Measurements from ENCODE around the gene RNF17.

The RNF17 gene, protein sequence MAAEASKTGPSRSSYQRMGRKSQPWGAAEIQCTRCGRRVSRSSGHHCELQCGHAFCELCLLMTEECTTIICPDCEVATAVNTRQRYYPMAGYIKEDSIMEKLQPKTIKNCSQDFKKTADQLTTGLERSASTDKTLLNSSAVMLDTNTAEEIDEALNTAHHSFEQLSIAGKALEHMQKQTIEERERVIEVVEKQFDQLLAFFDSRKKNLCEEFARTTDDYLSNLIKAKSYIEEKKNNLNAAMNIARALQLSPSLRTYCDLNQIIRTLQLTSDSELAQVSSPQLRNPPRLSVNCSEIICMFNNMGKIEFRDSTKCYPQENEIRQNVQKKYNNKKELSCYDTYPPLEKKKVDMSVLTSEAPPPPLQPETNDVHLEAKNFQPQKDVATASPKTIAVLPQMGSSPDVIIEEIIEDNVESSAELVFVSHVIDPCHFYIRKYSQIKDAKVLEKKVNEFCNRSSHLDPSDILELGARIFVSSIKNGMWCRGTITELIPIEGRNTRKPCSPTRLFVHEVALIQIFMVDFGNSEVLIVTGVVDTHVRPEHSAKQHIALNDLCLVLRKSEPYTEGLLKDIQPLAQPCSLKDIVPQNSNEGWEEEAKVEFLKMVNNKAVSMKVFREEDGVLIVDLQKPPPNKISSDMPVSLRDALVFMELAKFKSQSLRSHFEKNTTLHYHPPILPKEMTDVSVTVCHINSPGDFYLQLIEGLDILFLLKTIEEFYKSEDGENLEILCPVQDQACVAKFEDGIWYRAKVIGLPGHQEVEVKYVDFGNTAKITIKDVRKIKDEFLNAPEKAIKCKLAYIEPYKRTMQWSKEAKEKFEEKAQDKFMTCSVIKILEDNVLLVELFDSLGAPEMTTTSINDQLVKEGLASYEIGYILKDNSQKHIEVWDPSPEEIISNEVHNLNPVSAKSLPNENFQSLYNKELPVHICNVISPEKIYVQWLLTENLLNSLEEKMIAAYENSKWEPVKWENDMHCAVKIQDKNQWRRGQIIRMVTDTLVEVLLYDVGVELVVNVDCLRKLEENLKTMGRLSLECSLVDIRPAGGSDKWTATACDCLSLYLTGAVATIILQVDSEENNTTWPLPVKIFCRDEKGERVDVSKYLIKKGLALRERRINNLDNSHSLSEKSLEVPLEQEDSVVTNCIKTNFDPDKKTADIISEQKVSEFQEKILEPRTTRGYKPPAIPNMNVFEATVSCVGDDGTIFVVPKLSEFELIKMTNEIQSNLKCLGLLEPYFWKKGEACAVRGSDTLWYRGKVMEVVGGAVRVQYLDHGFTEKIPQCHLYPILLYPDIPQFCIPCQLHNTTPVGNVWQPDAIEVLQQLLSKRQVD (N-terminal part only)

DNA sequence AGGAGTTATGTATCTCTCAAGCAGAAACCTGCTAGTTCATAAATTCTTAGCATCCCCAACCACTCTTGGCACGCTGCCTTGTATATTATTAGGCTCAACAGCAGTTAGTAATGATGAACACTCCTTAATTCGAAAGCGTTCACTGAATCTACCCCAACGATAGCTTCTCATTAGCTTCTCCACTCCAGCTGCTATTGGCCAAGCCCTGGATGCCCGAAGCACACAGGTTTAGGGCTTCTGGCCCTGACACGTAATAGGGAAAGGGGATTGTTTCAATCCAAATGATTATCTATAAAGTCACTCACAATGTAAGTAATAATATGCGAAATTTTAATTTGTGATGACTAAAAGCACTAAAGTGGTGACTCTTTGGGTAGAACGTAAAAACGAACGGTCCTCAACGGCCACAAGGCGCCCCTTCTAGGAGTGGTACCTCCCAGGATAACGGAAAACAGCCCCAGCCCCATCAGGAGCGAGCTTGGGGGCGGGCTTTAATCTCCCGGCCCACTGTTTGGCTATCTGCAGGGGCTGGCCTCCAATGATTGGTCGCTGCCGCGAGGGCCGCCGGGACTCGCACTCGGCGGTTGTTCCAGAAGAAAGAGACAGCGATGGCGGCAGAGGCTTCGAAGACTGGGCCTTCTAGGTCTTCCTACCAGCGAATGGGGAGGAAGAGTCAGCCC is at the start of gene RNF17:
TSS of gene RNF17 (plus strand) at position 574 of the 680 bp plus-strand sequence. CDS start at position 609, 35 bp downstream.
- in situ Hi-C loops (cut with MboI; ENCODE audit: low sequenced_read_pairs, unreplicated experiment) = no loop called here
- TF ChIP-seq, protein P1, sequence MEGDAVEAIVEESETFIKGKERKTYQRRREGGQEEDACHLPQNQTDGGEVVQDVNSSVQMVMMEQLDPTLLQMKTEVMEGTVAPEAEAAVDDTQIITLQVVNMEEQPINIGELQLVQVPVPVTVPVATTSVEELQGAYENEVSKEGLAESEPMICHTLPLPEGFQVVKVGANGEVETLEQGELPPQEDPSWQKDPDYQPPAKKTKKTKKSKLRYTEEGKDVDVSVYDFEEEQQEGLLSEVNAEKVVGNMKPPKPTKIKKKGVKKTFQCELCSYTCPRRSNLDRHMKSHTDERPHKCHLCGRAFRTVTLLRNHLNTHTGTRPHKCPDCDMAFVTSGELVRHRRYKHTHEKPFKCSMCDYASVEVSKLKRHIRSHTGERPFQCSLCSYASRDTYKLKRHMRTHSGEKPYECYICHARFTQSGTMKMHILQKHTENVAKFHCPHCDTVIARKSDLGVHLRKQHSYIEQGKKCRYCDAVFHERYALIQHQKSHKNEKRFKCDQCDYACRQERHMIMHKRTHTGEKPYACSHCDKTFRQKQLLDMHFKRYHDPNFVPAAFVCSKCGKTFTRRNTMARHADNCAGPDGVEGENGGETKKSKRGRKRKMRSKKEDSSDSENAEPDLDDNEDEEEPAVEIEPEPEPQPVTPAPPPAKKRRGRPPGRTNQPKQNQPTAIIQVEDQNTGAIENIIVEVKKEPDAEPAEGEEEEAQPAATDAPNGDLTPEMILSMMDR (IDR thresholded peaks at IDR 0.05; ENCODE audit: borderline replicate concordance, control extremely low read depth, extremely low read depth, insufficient read depth, missing control alignments) = no peak

DNA sequence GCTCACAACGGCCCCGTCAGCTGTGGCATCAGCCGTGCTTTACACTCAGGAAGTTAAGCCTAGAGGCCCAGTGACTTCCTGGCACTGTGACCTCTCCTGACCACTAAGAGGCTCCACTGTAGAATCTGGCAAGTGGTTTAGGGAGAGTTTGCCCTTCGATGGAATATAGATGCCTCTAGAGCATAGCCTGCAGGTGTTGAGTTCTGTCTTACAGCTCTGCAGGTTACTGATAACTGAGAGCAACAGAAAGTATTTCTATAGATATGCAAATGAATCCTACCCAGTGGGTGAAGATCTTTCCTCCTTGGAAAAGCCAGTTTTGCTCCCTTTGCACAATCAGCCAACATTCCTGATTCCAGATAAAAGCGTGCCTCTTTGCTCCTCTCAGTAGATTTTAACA is 48.0 kb upstream of the RNF17 start:
- TF ChIP-seq, protein P1 (IDR thresholded peaks at IDR 0.05; ENCODE audit: borderline replicate concordance, control extremely low read depth, extremely low read depth, insufficient read depth, missing control alignments) = no peak
- in situ Hi-C loops (cut with MboI; ENCODE audit: low sequenced_read_pairs, unreplicated experiment) = no loop called here
- no peak for DNase-seq (ENCODE audit: low spot score)

More for the DNA sequence above, at the start of gene RNF17:
- DNase-seq (ENCODE audit: low spot score) = no peak

DNA sequence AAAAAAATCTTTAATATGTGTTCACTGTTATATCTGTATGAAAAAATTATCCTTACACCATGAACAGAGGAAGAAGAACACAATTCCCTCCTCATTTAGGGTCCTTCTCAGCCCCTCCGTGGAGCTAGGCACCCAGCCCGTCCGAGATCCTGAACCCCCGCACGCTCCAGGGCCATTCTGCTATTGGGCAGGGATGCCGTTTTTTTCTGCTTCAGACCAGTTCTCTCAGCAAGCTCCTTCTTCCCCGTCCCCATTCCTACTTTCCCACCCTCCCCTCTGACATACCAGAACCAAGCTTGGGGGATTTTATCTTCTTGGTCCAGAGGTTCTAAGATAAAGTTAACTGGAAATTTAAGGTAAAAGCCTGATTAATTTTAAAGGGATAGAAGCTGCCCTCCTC is 47.5 kb upstream of the RNF17 start:
- in situ Hi-C loops (cut with MboI; ENCODE audit: low sequenced_read_pairs, unreplicated experiment) = no loop called here

DNA sequence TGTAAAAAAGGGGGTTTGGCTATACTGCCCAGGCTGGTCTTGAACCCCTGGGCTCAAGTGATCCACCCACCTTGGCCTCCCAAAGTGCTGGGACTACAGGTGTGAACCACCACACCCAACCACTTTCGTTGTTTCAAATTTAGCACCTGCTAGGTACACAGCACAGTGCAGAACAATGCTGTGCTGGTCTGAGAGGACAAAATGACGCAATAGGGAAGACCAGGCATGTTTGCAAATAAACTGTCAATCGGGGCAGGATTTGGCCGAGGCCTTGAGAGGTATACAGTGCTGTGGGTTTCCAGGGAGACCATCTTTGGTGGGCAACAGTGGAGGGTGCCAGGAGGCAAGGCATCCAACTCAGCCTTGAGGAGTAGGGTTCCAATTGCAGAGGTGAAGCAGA is 46.8 kb upstream of the RNF17 start:
- TF ChIP-seq, protein P1 (IDR thresholded peaks at IDR 0.05; ENCODE audit: borderline replicate concordance, control extremely low read depth, extremely low read depth, insufficient read depth, missing control alignments) = no peak
- in situ Hi-C loops (cut with MboI; ENCODE audit: low sequenced_read_pairs, unreplicated experiment) = no loop called here
- DNase-seq (ENCODE audit: low spot score) = no peak

More for the DNA sequence above, 47.5 kb upstream of the RNF17 start:
- DNase-seq (ENCODE audit: low spot score) = no peak
- TF ChIP-seq, protein P1 (IDR thresholded peaks at IDR 0.05; ENCODE audit: borderline replicate concordance, control extremely low read depth, extremely low read depth, insufficient read depth, missing control alignments) = no peak

DNA sequence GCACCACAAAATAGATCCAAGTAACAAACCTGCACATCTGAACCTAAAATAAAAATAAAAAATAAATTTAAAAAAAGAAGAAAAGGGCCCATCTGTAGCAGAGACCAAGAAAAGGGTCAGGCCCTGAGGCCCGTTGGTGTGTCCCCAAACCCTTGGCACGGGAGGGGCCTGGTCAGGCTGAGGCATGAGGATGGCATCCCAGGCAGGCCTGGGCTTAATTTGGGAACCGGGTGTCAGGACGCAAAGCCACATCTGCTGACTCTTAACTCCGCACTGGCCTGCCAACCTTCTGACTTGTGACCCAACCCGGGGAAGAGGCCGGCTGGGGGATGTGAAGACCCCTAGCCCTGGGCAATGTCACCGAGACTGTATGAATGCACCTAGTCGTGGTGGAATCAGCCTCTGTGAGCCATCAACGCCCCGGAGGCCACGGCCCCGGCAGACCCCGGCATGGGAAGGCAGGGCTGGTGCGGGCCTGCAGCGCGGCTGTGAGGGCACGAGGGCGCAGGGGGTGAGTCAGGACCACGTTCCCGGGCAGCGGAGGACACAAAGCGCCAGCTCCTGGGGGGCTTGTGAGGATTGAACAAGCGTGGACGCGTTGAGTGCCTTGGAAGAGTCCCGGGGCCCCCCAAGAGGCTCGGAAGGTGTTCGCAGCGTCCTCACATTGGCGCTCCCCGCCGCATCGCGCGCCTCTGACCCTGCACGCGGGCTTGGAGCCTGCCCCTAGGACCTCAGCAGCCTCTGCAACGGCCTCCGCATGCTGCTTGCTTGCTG is 45.6 kb upstream of the RNF17 start:
- TF ChIP-seq, protein P1 (IDR thresholded peaks at IDR 0.05; ENCODE audit: borderline replicate concordance, control extremely low read depth, extremely low read depth, insufficient read depth, missing control alignments) = no peak
- DNase-seq (ENCODE audit: low spot score) = no peak
- in situ Hi-C loops (cut with MboI; ENCODE audit: low sequenced_read_pairs, unreplicated experiment) = no loop called here

Data from GM13976 (cell line).